Type B pancreatic cell (in vitro differentiated cells): ENCODE data around the gene ETV4. TPM values are rescaled to one million over a fixed set of nuclear protein-coding genes. Genes with fewer than 3 reads are reported as not detected.
A peak's percentile ranks its signal among the peaks of the same experiment; 100 is the strongest.

Source experiments
- DNase-seq: peaks from one replicate; pipeline ENCODE4 v3.0.0; 2021; ENCODE audit warnings: mixed read lengths; ENCODE audit not compliant: unreplicated experiment; ENCODE audit errors: extremely low spot score
- H3K27ac Mint-ChIP-seq: 2 replicates; pipeline ENCODE4 v1.8.0; 2021; ENCODE audit warnings: mild to moderate bottlenecking, mixed read lengths
- H3K27me3 Mint-ChIP-seq: 2 replicates; pipeline ENCODE4 v1.8.0; 2021; ENCODE audit warnings: mixed read lengths
- H3K36me3 Mint-ChIP-seq: 2 replicates; pipeline ENCODE4 v1.8.0; 2021; ENCODE audit warnings: mixed read lengths
- H3K4me1 Mint-ChIP-seq: one replicate; pipeline ENCODE4 v1.8.0; 2021; ENCODE audit warnings: mixed read lengths; ENCODE audit not compliant: unreplicated experiment
- H3K4me3 Mint-ChIP-seq: 2 replicates; pipeline ENCODE4 v1.8.0; 2021; ENCODE audit warnings: mild to moderate bottlenecking, mixed read lengths
- H3K9me3 Mint-ChIP-seq: 2 replicates; pipeline ENCODE4 v1.8.0; 2021; ENCODE audit warnings: mixed read lengths
- long read RNA-seq: library from polyadenylated mRNA; unstranded; transcript quantifications from one replicate; pipeline ENCODE4 v2.0.0, GENCODE V29; 2020
- total RNA-seq: library from RNA; stranded (reverse); gene quantifications from 2 replicates; pipeline ENCODE4 v1.2.1, GENCODE V29; 2021; ENCODE audit warnings: low replicate concordance
- TF ChIP-seq, protein P1 (sequence below): fragments of 200-600 bp; sonication (generic); conservative IDR thresholded peaks from 2 replicates; pipeline ENCODE4 v1.5.0; 2021; ENCODE audit warnings: antibody characterized with exemption, mild to moderate bottlenecking

The ETV4 gene
- total RNA-seq = 18.3 and 28.2 TPM in 2 replicates
- long read RNA-seq, partial matches to known transcripts = 1 of 3 reads
- long read RNA-seq, other reads (novel, unspliced or antisense) = 2 of 3 reads

DNA sequence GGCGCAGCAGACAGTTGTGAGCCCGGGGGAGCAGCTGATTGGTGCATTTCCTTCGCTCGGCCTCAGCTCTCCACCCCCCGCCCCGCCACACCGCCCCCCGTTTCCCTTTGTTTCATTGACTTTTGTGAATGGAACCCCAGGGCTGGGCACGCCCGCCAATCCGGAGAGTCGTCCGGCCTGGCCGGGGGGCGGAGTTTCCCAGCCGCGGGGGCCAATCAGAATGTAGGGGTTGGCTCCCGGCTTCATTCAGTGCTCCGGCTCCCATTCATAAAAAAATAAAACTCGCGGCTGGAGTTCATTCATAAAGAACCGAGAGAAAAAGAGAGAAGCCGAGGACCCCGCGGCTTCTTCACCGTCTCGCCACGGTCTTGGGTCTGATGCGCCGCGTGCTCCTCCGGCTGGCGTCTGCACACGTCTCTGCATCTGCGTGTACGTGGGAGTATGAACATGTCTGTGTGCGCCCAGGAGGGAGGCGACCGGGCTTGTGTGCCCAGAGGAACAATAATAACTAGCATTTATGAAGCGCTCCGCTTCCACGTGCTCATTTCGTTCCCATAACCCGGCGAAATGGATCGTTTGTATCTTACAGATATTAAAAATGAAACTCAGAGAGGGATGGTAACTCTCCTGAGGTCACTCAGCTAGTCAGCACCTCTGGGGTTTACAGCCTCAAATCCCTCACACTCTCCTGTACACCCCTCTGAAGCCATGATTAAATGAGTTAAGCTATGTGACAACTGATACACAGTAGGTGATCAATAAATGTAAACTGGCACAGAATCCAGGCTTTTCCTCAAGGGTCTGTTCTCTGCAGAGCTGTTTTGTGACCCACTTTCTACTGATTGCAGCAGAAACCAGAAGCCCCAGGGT, at the start of gene ETV4:
Gene ETV4 (minus strand): TSS at position 22 of the 870 bp plus-strand sequence. CDS start 723 bp downstream, outside the sequence.
- peaks cover 67% of the 10 kb centered on the region for H3K27me3 Mint-ChIP-seq
- H3K4me3 Mint-ChIP-seq = peak within 1 kb of the TSS; percentile 88
- H3K36me3 Mint-ChIP-seq = peaks cover 4% of the 10 kb centered on the region
- H3K9me3 Mint-ChIP-seq = no peaks in the 10 kb centered on the region
- peak within 1 kb of the TSS; percentile 92 for H3K27ac Mint-ChIP-seq
- DNase-seq = peak; percentile 95
- peaks cover 35% of the 10 kb centered on the region for H3K4me1 Mint-ChIP-seq
- TF ChIP-seq, protein P1, sequence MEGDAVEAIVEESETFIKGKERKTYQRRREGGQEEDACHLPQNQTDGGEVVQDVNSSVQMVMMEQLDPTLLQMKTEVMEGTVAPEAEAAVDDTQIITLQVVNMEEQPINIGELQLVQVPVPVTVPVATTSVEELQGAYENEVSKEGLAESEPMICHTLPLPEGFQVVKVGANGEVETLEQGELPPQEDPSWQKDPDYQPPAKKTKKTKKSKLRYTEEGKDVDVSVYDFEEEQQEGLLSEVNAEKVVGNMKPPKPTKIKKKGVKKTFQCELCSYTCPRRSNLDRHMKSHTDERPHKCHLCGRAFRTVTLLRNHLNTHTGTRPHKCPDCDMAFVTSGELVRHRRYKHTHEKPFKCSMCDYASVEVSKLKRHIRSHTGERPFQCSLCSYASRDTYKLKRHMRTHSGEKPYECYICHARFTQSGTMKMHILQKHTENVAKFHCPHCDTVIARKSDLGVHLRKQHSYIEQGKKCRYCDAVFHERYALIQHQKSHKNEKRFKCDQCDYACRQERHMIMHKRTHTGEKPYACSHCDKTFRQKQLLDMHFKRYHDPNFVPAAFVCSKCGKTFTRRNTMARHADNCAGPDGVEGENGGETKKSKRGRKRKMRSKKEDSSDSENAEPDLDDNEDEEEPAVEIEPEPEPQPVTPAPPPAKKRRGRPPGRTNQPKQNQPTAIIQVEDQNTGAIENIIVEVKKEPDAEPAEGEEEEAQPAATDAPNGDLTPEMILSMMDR = no peak

DNA sequence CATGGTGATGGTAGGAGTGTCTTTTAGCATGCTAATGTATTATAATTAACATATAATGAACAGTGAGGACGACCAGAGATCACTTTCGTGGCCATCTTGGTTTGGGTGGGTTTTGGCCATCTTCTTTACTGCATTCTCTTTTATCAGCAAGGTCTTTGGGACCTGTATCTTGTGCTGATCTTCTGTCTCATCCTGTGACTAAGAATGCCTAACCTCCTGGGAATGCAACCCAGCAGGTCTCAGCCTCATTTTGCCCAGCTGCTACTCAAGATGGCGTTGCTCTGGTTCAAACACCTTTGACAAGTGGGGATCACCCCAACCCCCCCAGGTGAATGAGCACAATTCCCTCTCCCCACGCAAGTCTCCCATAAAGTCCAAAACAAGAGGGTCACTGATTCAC, 49.3 kb upstream of the ETV4 start:
- no peak overlapping the region for H3K4me3 Mint-ChIP-seq
- H3K4me1 Mint-ChIP-seq = peaks cover 46% of the 10 kb centered on the region
- TF ChIP-seq, protein P1 = no peak

DNA sequence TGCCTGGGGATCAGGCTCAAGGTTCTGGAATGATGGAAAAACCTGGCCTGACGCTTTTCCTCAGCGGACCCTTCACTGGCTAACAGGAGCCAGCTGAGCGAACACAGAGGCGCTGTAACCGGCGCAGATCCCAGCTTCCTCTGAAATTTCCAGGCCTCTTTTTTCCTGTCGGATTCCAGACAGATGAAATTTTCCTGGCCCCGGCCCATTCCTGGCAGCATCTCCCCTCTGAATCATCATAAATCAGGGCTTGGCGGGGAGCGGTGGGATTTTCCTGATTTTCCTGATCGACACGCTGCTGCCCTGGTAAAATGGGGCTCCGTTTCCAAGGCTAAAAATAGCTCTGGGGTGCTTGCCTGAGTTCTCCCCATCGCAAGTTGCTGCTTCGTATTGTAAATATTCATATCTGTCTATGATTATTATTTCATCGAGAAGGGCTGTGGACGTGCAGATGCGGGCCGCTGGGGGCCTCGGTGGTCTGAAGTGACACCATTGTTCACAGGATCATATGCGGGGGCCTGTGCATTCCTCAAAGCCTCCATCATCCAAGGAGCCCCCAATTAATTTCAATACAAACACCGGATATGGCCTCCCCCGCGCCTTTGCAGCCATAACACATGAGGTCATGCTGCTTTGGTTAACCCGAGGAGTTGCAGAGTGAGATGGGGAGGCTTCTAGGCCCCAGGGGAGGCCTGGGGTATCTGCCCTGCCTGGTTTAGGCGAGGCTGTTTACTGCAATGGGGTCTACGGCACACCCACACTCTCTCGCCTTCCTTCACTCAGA, 45.8 kb upstream of the ETV4 start:
- no peak for DNase-seq
- TF ChIP-seq, protein P1 = no peak
- peaks cover 4% of the 10 kb centered on the region for H3K9me3 Mint-ChIP-seq
- H3K4me3 Mint-ChIP-seq = peak overlapping the region; percentile 54
- H3K4me1 Mint-ChIP-seq = peaks cover 42% of the 10 kb centered on the region
- peak overlapping the region; percentile 74 for H3K27ac Mint-ChIP-seq
- H3K36me3 Mint-ChIP-seq = peaks cover 4% of the 10 kb centered on the region
- no peaks in the 10 kb centered on the region for H3K27me3 Mint-ChIP-seq

More for the DNA sequence above, 49.3 kb upstream of the ETV4 start:
- no peaks in the 10 kb centered on the region for H3K27me3 Mint-ChIP-seq
- H3K9me3 Mint-ChIP-seq = no peaks in the 10 kb centered on the region
- DNase-seq = no peak
- no peak overlapping the region for H3K27ac Mint-ChIP-seq
- H3K36me3 Mint-ChIP-seq = no peaks in the 10 kb centered on the region

DNA sequence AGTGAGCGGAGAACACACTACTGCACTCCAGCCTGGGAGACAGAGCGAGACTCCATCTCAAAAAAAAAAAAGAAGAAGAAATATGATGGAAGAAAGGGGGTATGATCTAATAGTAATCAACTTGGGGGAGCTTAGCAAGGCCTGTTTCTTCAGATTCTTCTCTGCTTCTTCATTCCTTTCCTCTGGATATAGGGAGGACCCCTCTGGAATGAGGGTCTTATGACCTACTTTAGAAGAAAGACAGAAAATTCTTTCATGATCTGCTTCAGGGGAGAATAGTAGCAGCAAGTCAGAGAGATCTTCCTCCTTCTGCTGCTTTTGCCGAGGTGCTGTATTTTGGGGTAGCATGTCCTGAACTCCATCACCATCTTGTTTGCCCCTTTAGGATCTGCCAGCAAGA, 44.9 kb upstream of the ETV4 start:
- no peaks in the 10 kb centered on the region for H3K27me3 Mint-ChIP-seq
- DNase-seq = no peak
- H3K36me3 Mint-ChIP-seq = peaks cover 4% of the 10 kb centered on the region
- H3K4me1 Mint-ChIP-seq = peaks cover 34% of the 10 kb centered on the region
- H3K9me3 Mint-ChIP-seq = peaks cover 4% of the 10 kb centered on the region
- H3K27ac Mint-ChIP-seq = peak overlapping the region; percentile 74
- TF ChIP-seq, protein P1 = no peak
- peak overlapping the region; percentile 54 for H3K4me3 Mint-ChIP-seq

DNA sequence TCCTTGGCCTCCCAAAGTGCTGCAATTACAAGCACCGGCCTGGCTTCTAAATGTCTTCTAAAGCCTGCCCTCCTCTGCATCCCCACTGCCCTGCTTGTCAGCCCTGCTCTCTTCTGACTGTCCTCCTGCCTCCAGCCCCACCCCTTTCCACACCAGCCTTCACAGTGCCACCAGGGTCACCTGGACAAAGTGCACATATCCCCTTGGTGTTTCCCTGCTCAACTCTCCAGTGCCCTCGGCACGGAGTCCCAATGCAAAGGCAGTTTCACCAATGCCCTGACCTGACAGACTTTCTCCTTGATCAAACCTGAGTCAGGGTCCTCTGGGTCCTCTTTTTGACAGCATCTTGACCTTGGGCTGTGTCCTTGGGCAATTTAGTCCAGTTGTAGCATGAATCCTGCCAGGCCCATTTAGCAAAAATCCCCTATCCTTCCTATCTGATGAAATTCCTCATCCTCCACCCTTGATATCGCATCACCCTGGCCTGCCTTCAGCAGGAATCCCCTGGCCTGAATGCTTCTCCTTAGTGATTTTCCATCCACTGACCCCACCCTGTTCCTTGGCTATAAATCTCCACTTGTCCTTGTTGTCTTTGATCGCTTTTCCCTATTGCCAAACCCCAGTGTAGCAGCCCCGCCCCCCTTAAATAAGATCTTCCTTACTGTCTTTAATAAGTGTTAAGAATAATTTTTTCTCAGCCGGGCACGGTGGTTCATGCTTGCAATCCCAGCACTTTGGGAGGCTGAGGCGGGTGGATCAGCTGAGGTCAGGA, 42.7 kb upstream of the ETV4 start:
- Mint-ChIP-seq H3K36me3 (peaks cover 4% of the 10 kb centered on the region), H3K27me3 (no peaks in the 10 kb centered on the region), H3K4me1 (peaks cover 36% of the 10 kb centered on the region), H3K9me3 (peaks cover 4% of the 10 kb centered on the region), H3K27ac (no peak overlapping the region), H3K4me3 (no peak overlapping the region)
- no peak for DNase-seq
- TF ChIP-seq, protein P1 = no peak
